Nasal cavity respiratory epithelium epithelial cell of viscerocranial mucosa (primary cell): ENCODE measurements around the gene KLHL10. TPM values are rescaled to one million over a fixed set of nuclear protein-coding genes. Genes with fewer than 3 reads are reported as not detected.

Experiments used
- total RNA-seq: library from RNA; depleted of rRNA; stranded (reverse); fragments of >200 nt; gene quantifications from 2 replicates; pipeline ENCODE4 v1.2.3, GENCODE V29; 2014

Gene KLHL10
- 0.14 TPM in 1 of 2 replicates, not detected in the other for total RNA-seq

GRCh38 chr17:41837761-41838538 lies at the start of gene KLHL10:
TSS of gene KLHL10 (plus strand) at chr17:41837825. CDS start at chr17:41837933, 108 bp downstream.

GRCh38 chr17:41811549-41812380 lies 25.9 kb upstream of the KLHL10 start, which contains the start of gene P3H4:
TSS of gene P3H4 (minus strand) at chr17:41811949. CDS start at chr17:41811915, 34 bp downstream.

GRCh38 chr17:41812381-41813151 lies 25.1 kb upstream of the KLHL10 start, which contains the start of gene FKBP10:
TSS of gene FKBP10 (plus strand) at chr17:41813004. CDS start at chr17:41813035, 31 bp downstream.

GRCh38 chr17:41835800-41836549 lies 1.6 kb upstream of the KLHL10 start, which contains the start of gene NT5C3B:
TSS of gene NT5C3B (minus strand) at chr17:41836232. CDS start at chr17:41836193, 39 bp downstream.

GRCh38 chr17:41864836-41865595 lies 27.4 kb downstream of the KLHL10 start, which contains the start of gene KLHL11:
TSS of gene KLHL11 (minus strand) at chr17:41865423. CDS start at chr17:41865370, 53 bp downstream.

Other genes starting within 250 kb of the KLHL10 start
- 2,627 and 3,653 TPM in 2 replicates for gene KRT16, start 225.1 kb upstream of the KLHL10 start, total RNA-seq
- gene KRT17, start 213.2 kb upstream of the KLHL10 start, total RNA-seq, result 27,930 and 28,043 TPM in 2 replicates
- 140 and 223 TPM in 2 replicates for gene EIF1, start 148.9 kb upstream of the KLHL10 start, total RNA-seq
- gene GAST, start 125.5 kb upstream of the KLHL10 start, total RNA-seq, result 1.0 TPM in 1 of 2 replicates, not detected in the other
- 1.4 and 5.1 TPM in 2 replicates for gene HAP1, start 103.2 kb upstream of the KLHL10 start, total RNA-seq
- 357 and 772 TPM in 2 replicates for gene JUP, start 51.1 kb upstream of the KLHL10 start, total RNA-seq
- 33.5 and 51.7 TPM in 2 replicates for gene P3H4, start 25.9 kb upstream of the KLHL10 start, total RNA-seq
- 34.5 and 113 TPM in 2 replicates for gene FKBP10, start 24.8 kb upstream of the KLHL10 start, total RNA-seq
- gene NT5C3B, start 1.6 kb upstream of the KLHL10 start, total RNA-seq, result 35.0 and 73.1 TPM in 2 replicates
- 41.4 and 45.1 TPM in 2 replicates for gene KLHL11, start 27.6 kb downstream of the KLHL10 start, total RNA-seq
- gene ACLY, start 81.1 kb downstream of the KLHL10 start, total RNA-seq, result 114 and 147 TPM in 2 replicates
- under 0.01 and 0.07 TPM in 2 replicates for gene ODAD4, start 92.8 kb downstream of the KLHL10 start, total RNA-seq
- gene CNP, start 129.0 kb downstream of the KLHL10 start, total RNA-seq, result 27.3 and 39.7 TPM in 2 replicates
- gene DNAJC7, start 179.6 kb downstream of the KLHL10 start, total RNA-seq, result 51.3 and 72.0 TPM in 2 replicates
- gene NKIRAS2, start 182.3 kb downstream of the KLHL10 start, total RNA-seq, result 27.7 and 39.2 TPM in 2 replicates
- gene C17orf113, start 212.8 kb downstream of the KLHL10 start, total RNA-seq, result 0.64 and 0.68 TPM in 2 replicates